DOHH2 (cell line): Measurements from ENCODE around the gene KIAA0040.

Experiments
- CTCF ChIP-seq: fragments of 200-600 bp; sonication (generic); IDR thresholded peaks from one replicate; pipeline ENCODE4 v1.5.1; 2014; ENCODE audit warnings: antibody characterized with exemption, mild to moderate bottlenecking, low read depth, low read length; ENCODE audit not compliant: poor library complexity, severe bottlenecking
- EZH2phosphoT487 ChIP-seq: fragments of 200-600 bp; sonication (generic); IDR thresholded peaks from 2 replicates; pipeline ENCODE4 v1.6.1; 2017; ENCODE audit warnings: borderline replicate concordance, mild to moderate bottlenecking, antibody characterized with exemption, low read length, moderate library complexity, mixed read lengths

DNA sequence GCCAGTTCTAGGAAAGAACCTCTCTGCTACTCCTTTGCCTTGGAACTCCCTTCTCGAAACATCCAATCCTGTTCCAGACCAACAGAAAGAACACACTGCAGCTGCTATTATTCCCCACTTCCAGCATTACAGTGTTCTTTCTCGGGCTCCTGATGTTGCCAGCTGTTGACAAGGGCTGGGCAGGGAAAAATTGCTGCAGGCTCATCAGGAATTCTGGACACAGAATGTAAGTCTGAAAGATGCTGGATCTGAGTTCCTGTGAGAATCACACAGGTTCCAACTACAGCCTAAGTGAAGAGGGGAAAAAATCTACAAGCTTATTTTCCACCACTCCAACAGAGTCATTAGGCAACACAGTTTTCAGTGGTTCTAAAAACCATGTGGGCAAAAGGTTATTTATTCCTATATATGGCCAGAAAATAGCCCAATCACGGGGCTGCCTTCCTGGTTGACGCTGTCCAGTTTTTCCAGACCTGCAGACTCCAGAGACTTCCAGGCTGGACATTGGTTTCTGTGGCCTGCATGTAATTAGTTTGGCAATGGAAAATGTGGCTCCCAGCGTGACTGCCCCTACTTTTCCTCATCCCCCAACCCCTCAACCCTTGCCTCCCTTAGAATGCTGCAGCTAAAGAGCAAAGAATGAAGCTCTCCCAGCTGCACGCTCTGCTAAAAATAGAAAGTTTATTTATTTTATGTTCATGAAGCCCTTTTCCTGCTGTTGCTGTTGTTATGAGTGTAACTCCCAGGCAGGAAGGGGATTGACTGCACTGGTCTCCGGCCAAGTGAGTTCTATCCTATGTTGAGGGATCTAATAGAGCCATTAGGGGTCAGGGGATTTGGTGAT is 8.3 kb upstream of the KIAA0040 start:
- TF ChIP-seq CTCF (no peak), EZH2phosphoT487 (no peak)
